Activated CD4-positive, alpha-beta T cell treated with anti-CD3 and anti-CD28 coated beads, Interleukin-2, amount 50 U/mL, for 48 hours (primary cell): ENCODE results near the gene LRRC47.
A peak's percentile ranks its signal among the peaks of the same experiment; 100 is the strongest.
"Not testable (repeated sequence)": the region's sequence is repeated elsewhere in the genome, so short reads cannot be mapped to it uniquely, and the experiment has no call there.

Experiments
- DNase-seq, 2 experiments: peaks; one replicate each; pipeline ENCODE4 v3.0.0-alpha.2; 2020

LRRC47 gene

GRCh38 chr1:3814771-3815561 is 18.7 kb upstream of the LRRC47 start:
- DNase-seq = no peak

DNA sequence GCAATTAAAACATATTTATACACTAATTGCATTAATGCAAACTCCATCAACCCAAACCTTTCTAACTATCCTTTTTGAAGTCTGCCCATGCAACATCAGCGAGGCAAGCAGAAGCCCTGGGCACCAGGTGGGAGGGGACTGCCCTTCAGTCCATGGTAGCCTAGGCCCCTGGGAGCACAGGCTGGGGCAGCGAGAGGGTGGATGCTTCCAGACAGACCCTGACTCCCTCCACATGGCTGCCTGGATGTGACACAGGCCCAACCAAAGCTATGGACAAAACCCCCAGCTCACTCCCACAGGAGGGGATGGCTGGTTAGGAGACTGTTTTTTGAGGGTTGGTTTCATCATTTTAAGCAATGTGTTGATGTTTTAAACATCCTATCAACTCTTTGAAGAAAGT is 17.8 kb upstream of the LRRC47 start:
- DNase-seq = no peak

DNA sequence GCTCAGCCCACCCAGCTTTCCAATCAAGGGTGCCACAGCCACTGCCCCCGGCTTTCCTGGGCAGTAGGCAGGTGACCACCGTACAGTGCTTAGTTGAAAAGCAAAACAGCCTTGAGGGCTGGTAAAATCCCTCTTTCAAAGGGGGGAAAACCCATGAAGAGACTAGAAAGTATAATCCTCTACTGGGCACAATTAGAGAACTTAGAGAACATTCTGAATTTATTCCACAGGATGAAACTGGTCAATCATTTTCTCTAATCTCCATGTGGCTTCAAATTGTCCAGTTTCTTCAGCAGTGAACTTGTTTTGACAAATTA is 15.3 kb upstream of the LRRC47 start:
- no peak for DNase-seq

GRCh38 chr1:3810149-3810761 is 14.0 kb upstream of the LRRC47 start:
- DNase-seq = not testable (repeated sequence)

GRCh38 chr1:3809680-3810079 is 13.4 kb upstream of the LRRC47 start:
- DNase-seq = no peak

- no peak for DNase-seq
Measured at GRCh38 chr1:3807769-3808168, 11.5 kb upstream of the LRRC47 start.

- DNase-seq = no peak
Measured at GRCh38 chr1:3805038-3805437, 8.7 kb upstream of the LRRC47 start.

- not testable (repeated sequence) for DNase-seq
Measured at GRCh38 chr1:3804627-3804944, 8.3 kb upstream of the LRRC47 start.

DNA sequence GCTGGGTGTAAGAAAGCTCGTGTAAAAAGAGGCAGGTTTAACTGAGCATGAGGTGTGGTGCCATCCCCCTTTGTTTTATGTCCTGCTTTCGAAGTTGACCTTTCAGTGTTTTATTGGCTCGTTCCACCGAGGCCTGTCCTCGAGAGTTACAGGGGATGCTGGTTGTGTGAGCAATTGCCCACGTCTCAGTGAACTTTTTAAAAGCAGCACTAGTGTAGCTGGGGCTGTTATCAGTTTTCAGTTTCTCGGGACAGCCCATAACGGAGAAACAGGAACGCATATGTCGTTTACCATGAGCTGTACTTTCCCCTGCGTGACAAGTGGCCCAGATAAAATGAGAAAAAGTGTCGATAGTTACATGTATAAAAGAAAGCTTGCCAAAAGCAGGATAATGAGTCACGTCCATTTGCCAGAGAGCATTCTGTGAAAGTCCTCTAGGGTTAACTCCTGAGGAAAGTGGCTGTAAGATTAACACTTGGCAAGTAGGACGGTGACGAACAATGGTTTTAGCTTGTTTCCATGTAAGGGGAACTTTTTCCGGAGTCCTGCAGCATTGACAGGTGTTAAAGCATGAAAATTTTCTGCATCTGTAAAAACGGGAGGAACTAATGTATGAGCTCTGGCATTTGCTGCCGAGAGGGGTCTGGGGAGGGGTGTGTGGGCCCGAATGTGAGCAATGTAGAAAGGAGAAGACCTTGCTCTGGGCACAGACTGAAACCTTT is 7.8 kb upstream of the LRRC47 start:
- no peak for DNase-seq

GRCh38 chr1:3800795-3801194 is 4.5 kb upstream of the LRRC47 start:
- DNase-seq = peak; percentile 16 to 21

DNA sequence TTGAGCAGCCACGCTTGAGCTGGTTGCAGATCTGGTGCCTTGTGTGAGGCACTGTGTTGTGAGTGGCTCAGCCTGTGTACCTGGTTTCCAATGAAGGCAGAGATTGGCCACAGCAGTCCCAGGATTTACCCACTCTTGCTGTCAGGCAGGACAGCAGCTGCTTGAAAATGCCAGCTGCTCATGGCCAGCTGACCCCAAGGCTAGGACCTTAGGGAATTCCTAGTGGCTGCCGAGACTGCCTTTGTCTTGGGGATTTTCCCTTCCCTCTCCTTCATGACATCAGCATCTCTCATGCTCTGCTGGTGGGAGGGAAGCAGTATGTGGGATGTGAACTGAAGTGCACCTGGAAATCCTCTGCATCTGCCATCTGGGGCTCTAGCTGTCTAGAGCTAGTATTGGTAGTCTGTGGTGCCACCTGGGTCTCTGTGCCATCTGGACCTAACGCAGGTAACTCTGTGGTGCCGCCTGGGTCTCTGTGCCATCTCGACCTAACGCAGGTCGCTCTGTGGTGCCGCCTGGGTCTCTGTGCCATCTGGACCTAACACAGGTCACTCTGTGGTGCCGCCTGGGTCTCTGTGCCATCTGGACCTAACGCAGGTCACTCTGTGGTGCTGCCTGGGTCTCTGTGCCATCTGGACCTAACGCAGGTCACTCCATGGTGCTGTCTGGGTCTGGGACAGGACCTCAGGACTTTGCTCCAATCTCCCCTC is 3.8 kb upstream of the LRRC47 start:
- DNase-seq = no peak

DNA sequence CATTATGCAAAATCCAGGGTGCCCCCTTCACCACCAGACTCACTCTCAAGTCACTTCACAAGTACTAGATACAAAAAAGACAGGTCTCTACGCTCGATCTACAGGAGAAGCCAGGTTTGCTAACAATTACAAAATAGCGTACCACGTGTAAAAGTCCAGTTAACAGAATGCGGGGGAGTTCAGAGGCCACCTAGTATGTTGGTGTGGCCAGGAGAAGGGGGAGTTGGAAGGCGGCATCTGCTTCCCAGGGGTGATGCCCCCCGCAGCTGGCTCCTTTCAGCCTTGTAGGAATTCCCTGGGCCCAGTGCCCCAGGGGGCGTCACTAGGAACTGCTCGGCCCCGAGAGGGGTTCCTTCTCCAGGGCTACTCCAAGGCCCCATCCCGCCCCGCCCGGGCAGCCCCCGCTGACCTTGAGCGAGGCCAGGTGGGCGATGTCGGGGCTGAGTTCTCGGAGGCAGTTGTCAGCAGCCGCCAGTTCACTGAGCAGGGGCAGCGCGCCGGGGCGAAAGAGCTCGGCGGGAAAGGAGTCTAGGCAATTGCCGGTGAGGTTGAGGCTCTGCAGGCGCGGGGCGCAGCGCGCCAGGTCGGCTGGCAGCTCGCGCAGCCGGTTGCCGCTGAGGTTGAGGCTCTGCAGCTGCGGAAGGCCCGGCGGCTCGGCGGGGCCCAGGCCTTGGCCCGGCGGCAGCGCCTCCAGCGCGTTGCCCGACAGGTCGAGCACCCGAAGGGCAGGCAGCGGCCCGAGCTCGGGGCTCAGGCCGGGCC is 664 bp downstream of the LRRC47 start:
- no peak for DNase-seq

DNA sequence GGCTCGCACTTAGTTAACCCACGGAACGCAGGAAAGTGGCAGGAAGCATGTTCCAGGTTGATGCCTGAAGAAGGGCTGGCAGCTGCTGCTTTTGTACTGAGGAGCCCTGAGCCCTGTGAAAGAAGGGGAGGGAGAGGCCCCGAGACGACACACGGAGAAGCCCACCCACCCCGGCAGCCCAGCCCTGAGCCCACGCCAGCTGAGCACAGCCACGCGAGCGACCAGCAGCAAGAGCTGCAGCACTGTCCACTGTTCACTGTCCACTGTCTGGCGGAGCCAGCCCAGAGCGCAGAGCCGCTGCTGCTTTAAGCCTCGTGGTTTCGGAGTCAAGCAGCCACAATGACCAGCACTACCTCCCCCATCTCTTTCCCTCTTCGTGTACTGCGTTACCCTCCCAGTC is 5.3 kb downstream of the LRRC47 start:
- DNase-seq = no peak

DNA sequence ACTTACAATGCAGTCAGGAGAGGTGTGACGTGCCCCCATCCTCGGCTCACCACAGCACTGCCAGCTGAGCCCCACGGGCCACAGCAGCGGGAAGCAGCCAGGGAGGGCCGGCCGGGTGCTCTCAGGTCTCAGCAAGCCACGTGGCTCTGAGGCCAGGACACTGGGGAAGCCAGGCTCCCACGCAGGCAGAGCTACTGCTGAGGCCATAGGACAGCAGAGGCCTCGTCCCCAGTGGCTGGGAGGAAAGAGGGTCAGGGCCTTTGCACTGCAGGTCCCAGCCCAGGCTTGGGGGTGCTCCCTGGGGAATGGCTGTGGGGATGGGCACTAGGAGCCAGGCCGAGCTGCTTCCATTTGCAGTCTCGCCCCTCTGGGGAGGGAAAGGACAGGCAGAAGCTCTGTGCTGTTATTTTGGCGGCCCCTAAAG is 5.8 kb downstream of the LRRC47 start:
- no peak for DNase-seq

- DNase-seq = no peak
Measured at GRCh38 chr1:3789421-3790300, 6.6 kb downstream of the LRRC47 start.

DNA sequence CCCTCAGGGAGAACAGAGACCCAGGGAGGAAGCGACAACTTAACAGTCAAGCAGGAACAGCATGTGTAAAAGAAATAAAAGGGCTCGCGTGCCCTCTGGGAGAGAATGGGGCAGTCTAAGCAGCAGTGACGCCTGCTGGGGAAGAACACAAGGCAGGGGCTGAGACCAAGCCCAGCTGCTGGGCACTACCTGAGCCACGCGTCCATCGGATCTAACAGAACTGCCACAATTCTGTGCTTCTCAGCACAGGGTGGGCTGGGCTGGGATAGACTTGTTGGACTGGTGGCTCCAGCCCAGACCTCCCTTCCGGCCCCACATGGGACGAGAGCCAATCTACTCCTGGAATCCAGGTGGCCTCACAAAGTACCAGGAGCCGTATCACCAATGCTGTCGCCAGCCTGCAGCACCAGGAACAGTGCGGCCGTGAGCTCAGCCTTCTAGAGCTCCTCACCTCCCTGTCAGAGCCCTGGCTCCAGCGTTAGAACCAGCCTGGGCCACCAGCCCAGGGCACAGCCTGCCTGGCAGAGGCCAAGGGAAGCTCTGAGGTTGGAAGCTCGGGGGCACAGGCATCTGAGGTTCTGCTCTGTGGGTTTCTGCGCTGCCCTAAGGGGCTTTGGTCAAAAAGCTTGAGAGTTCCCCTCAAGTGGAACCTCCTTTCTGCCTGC is 7.4 kb downstream of the LRRC47 start:
- DNase-seq = no peak

- DNase-seq = no peak
Measured at GRCh38 chr1:3787745-3788605, 8.3 kb downstream of the LRRC47 start.

DNA sequence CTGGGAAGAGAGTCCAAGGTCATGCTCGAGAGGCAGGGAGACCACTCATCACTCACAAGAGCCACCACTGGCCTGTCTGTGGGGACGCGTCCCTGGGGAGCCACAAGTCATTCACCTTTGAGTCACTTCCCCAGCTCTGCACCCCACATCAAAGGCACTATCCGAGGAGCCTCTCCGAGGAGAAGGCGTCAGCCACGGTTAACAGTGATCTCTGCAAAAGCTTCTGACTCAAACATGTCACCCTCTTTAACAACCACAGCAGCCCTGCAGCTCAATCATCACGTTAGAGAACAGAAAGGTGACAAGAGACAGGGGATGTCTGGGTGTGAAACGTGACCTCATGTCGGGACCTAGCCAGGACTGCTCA is 9.0 kb downstream of the LRRC47 start:
- peak; percentile 61 to 74 for DNase-seq

DNA sequence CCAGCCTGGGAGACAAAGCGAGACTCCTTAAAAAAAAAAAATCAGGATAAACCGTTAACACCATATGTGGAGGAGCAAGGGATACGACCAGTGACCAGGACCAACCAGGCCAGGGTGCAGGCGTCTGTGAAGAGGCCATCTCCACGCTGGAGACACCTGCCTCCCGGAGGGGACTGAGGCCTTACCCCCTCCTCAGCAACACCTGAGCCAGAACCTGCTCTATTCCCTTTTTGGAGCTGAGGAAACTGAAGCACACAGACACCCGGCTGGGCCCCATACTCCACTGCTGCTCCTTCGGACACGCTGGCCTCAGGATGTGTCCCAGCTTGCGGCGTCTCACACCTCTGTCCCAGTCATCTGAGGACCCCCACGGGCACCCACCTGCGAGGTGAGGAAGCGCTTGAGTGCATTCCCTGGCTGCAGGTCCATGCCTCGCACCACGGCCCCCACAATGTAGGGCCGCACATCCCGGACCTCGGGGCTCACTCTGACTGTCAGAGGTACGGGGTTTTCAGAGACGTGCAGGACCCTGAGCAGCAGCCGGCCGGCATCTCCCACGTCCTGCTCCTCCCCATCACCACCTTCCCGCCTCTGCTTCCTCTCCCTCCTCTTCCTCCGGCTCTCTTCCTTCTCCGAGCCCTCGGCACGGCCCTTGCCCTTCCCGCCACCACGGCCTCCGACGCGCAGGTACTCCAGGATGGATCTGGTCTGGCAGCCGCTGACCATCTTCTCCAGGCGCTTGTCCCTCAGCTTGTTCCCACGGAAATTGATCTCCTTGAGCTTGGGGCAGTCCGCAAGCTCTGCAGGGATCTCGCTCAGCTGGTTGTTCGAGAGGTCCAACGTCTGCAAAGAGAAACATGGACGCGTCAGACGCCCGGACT is 9.6 kb downstream of the LRRC47 start:
- DNase-seq = no peak
